K562 (cell line): ENCODE data around the gene IREB2. TPM values are rescaled to one million over a fixed set of nuclear protein-coding genes. Genes with fewer than 3 reads are reported as not detected.

Source experiments
- BRD9 ChIP-seq: fragments of 450-650 bp; IDR thresholded peaks from 2 replicates; pipeline ENCODE4 v1.6.1; 2018; ENCODE audit warnings: low read depth; ENCODE audit not compliant: partially characterized antibody
- CCAR2 ChIP-seq: fragments of 200-400 bp; formaldehyde crosslinking; IDR thresholded peaks from 2 replicates; pipeline ENCODE4 v1.6.1; 2017; ENCODE audit warnings: mild to moderate bottlenecking, low read depth, low read length
- CCNT2 ChIP-seq: IDR thresholded peaks from 2 replicates; pipeline ENCODE4 v1.6.1; 2011; ENCODE audit warnings: borderline replicate concordance, low read depth, mild to moderate bottlenecking, moderate library complexity, mixed read lengths, low read length; ENCODE audit not compliant: insufficient read length; ENCODE audit errors: extremely low read depth
- EP400 ChIP-seq: fragments of 450-650 bp; IDR thresholded peaks from 2 replicates; pipeline ENCODE4 v1.6.1; 2017; ENCODE audit warnings: antibody characterized with exemption, mild to moderate bottlenecking, moderate library complexity
- ESRRA ChIP-seq: fragments of 450-650 bp; IDR thresholded peaks from 2 replicates; pipeline ENCODE4 v1.6.1; 2014; ENCODE audit warnings: low read depth, mild to moderate bottlenecking, moderate library complexity, borderline replicate concordance
- KLF16 ChIP-seq: IDR thresholded peaks from 2 replicates; pipeline ENCODE4 v1.6.1; 2016; ENCODE audit warnings: antibody characterized with exemption
- SIX5 ChIP-seq, 2 experiments: IDR thresholded peaks; 2 replicates each; pipeline ENCODE4 v1.6.1; 2011; ENCODE audit warnings: low read length in 2 of 2, borderline replicate concordance in 1 of 2, low read depth in 1 of 2, mild to moderate bottlenecking in 1 of 2, moderate library complexity in 1 of 2; ENCODE audit not compliant: insufficient read depth in 1 of 2
- SP2 ChIP-seq: IDR thresholded peaks from 2 replicates; pipeline ENCODE4 v1.6.1; 2011; ENCODE audit warnings: mild to moderate bottlenecking, low read depth, low read length, moderate library complexity; ENCODE audit not compliant: poor library complexity, severe bottlenecking; ENCODE audit errors: extremely low read depth
- SPI1 ChIP-seq: IDR thresholded peaks from 2 replicates; pipeline ENCODE4 v1.6.1; 2011; ENCODE audit warnings: low read depth, low read length, control low read depth, borderline replicate concordance
- XRCC3 ChIP-seq: fragments of 450-650 bp; IDR thresholded peaks from 2 replicates; pipeline ENCODE4 v1.6.1; 2017; ENCODE audit warnings: mild to moderate bottlenecking, moderate library complexity
- ZNF436 ChIP-seq: fragments of 250-450, 450-650 bp; sonication (Bioruptor Pico); formaldehyde crosslinking; IDR thresholded peaks from 2 replicates; pipeline ENCODE4 v1.7.0; 2020; ENCODE audit warnings: mild to moderate bottlenecking
- polyA plus RNA-seq, 8 experiments: library from polyadenylated mRNA; depleted of rRNA in 4 of 8; stranded (reverse) in 5 of 8; unstranded in 3 of 8; fragments of >200 nt; fragmentation: Nextera tagmentation in 2 of 8; fragmentation: Illumina TruSeq in 1 of 8; extraction: Ambion mirVana in 2 of 8; extraction: Trizol in 1 of 8; gene quantifications; 2 replicates each; pipeline versions ENCODE4 v1.2.1 to v1.2.3, GENCODE V29; 2011 to 2014; ENCODE audit warnings: inconsistent platforms in 1 of 8, missing spikeins in 1 of 8
- total RNA-seq, 7 experiments: library from RNA; depleted of rRNA in 6 of 7; stranded (reverse); fragments of >200 nt in 6 of 7; fragmentation: Illumina TruSeq in 2 of 7; extraction: Trizol in 2 of 7; gene quantifications; 2 replicates each; pipeline versions ENCODE4 v1.2.1 to v1.2.3, GENCODE V29; 2011 to 2021; ENCODE audit warnings: low replicate concordance in 1 of 7
- TF ChIP-seq, protein P1 (sequence below), 3 experiments: IDR thresholded peaks in 2 of 3; conservative IDR thresholded peaks in 1 of 3; 2 replicates each; pipeline ENCODE4 v1.5.1; 2011 to 2012; ENCODE audit warnings: low read length in 3 of 3, mild to moderate bottlenecking in 3 of 3, control low read depth in 2 of 3, improper control_type of control experiment in 1 of 3, inconsistent platforms in 1 of 3, low read depth in 1 of 3, mixed read lengths in 1 of 3, moderate library complexity in 1 of 3; ENCODE audit not compliant: insufficient read depth in 2 of 3
- TF ChIP-seq, protein P2 (sequence below): sonication (generic); formaldehyde crosslinking; IDR thresholded peaks from 2 replicates; pipeline ENCODE4 v1.8.1; 2022; ENCODE audit warnings: missing genetic modification reagents
- TF ChIP-seq, protein P3 (sequence below): fragments of 250-450 bp; sonication (Bioruptor Pico); IDR thresholded peaks from 2 replicates; pipeline ENCODE4 v1.8.0; 2022; ENCODE audit warnings: moderate library complexity, mild to moderate bottlenecking, inconsistent platforms
- TF ChIP-seq, protein P4 (sequence below): fragments of 250-450 bp; sonication (Bioruptor Pico); IDR thresholded peaks from 2 replicates; pipeline ENCODE4 v1.5.1; 2021; ENCODE audit warnings: mild to moderate bottlenecking
- TF ChIP-seq, protein P5 (sequence below), 2 experiments: fragments of 450-650 bp; IDR thresholded peaks; 2 replicates each; pipeline ENCODE4 v1.6.1; 2018; ENCODE audit warnings: mild to moderate bottlenecking in 2 of 2, low read depth in 1 of 2; ENCODE audit not compliant: partially characterized antibody in 2 of 2

IREB2 gene
- total and polyA plus RNA-seq, 9 of the 15 experiments (the other 6 are each of a cell fraction or from before 2014, with no cell fraction given): 16.8 to 61.7 (median 34.0) TPM

DNA sequence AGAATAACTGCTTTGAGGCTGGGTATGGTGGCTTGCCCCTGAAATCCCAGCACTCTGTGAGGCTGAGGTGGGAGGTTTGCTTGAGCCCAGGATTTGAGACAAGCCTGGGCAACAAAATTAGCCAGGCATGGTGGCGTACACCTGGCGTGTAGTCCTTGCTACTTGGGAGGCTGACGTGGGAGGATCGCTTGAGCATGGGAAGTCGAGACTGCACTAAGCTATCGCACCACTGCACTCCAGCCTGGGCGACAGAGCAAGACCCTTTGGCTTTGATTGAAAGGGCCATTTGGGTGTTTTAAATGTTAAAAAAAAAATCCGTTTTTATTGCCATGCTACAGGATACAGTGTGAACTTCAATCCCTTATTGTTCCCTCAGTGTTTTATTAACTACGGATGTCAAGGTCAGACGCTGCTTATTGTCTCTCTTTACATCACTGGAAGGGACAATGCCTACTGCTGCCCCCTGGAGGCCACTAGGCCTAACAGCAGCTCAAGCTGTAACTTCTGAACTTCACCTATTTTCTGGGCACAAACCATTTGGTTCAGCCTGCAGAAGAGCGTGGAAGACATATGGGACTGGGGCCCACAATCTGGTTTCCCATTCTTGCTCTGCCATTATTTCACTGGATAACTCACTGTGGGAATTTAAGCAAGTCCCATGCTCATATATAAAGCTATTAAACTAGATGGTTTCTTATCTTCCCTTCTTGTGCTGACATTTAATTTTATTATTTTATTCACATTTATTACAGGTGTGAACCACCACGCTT, 15.3 kb upstream of the IREB2 start (continued):
- TF ChIP-seq, protein P1, sequence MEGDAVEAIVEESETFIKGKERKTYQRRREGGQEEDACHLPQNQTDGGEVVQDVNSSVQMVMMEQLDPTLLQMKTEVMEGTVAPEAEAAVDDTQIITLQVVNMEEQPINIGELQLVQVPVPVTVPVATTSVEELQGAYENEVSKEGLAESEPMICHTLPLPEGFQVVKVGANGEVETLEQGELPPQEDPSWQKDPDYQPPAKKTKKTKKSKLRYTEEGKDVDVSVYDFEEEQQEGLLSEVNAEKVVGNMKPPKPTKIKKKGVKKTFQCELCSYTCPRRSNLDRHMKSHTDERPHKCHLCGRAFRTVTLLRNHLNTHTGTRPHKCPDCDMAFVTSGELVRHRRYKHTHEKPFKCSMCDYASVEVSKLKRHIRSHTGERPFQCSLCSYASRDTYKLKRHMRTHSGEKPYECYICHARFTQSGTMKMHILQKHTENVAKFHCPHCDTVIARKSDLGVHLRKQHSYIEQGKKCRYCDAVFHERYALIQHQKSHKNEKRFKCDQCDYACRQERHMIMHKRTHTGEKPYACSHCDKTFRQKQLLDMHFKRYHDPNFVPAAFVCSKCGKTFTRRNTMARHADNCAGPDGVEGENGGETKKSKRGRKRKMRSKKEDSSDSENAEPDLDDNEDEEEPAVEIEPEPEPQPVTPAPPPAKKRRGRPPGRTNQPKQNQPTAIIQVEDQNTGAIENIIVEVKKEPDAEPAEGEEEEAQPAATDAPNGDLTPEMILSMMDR (IDR thresholded peaks at IDR 0.05 in 2 of 3, conservative IDR thresholded peaks at IDR 0.05 in 1 of 3; ENCODE audit: insufficient read depth in 2 of 3, low read depth in 1 of 3, low read length in 3 of 3): peak; percentile 77 to 90 (median 86)
- TF ChIP-seq SPI1: no peak
- TF ChIP-seq SP2: no peak
- TF ChIP-seq, protein P2, sequence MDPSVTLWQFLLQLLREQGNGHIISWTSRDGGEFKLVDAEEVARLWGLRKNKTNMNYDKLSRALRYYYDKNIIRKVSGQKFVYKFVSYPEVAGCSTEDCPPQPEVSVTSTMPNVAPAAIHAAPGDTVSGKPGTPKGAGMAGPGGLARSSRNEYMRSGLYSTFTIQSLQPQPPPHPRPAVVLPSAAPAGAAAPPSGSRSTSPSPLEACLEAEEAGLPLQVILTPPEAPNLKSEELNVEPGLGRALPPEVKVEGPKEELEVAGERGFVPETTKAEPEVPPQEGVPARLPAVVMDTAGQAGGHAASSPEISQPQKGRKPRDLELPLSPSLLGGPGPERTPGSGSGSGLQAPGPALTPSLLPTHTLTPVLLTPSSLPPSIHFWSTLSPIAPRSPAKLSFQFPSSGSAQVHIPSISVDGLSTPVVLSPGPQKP (CRISPR knock-in tag): no peak
- TF ChIP-seq EP400: no peak
- peak; percentile 68; the same call in 1 of the 2 replicates for TF ChIP-seq ESRRA
- TF ChIP-seq KLF16: 0 out of 2 replicates have a peak, but pooled peaks have one; percentile 48
- TF ChIP-seq BRD9: no peak
- no peak for TF ChIP-seq ZNF436 (CRISPR knock-in tag)
- no peak for TF ChIP-seq SIX5 (IDR thresholded peaks at IDR 0.05; ENCODE audit: borderline replicate concordance in 1 of 2, insufficient read depth in 1 of 2, low read depth in 1 of 2, low read length in 2 of 2)
- no peak for TF ChIP-seq CCAR2
- TF ChIP-seq, protein P3, sequence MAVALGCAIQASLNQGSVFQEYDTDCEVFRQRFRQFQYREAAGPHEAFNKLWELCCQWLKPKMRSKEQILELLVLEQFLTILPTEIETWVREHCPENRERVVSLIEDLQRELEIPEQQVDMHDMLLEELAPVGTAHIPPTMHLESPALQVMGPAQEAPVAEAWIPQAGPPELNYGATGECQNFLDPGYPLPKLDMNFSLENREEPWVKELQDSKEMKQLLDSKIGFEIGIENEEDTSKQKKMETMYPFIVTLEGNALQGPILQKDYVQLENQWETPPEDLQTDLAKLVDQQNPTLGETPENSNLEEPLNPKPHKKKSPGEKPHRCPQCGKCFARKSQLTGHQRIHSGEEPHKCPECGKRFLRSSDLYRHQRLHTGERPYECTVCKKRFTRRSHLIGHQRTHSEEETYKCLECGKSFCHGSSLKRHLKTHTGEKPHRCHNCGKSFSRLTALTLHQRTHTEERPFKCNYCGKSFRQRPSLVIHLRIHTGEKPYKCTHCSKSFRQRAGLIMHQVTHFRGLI (CRISPR knock-in tag): no peak
- TF ChIP-seq, protein P4, sequence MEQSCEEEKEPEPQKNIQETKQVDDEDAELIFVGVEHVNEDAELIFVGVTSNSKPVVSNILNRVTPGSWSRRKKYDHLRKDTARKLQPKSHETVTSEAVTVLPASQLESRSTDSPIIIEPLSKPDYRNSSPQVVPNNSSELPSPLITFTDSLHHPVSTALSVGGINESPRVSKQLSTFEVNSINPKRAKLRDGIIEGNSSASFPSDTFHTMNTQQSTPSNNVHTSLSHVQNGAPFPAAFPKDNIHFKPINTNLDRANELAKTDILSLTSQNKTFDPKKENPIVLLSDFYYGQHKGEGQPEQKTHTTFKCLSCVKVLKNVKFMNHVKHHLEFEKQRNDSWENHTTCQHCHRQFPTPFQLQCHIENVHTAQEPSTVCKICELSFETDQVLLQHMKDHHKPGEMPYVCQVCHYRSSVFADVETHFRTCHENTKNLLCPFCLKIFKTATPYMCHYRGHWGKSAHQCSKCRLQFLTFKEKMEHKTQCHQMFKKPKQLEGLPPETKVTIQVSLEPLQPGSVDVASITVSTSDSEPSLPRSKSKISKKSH: no peak
- TF ChIP-seq CCNT2: no peak
- TF ChIP-seq XRCC3: peak; percentile 13; the same call in 1 of the 2 replicates
- TF ChIP-seq, protein P5, sequence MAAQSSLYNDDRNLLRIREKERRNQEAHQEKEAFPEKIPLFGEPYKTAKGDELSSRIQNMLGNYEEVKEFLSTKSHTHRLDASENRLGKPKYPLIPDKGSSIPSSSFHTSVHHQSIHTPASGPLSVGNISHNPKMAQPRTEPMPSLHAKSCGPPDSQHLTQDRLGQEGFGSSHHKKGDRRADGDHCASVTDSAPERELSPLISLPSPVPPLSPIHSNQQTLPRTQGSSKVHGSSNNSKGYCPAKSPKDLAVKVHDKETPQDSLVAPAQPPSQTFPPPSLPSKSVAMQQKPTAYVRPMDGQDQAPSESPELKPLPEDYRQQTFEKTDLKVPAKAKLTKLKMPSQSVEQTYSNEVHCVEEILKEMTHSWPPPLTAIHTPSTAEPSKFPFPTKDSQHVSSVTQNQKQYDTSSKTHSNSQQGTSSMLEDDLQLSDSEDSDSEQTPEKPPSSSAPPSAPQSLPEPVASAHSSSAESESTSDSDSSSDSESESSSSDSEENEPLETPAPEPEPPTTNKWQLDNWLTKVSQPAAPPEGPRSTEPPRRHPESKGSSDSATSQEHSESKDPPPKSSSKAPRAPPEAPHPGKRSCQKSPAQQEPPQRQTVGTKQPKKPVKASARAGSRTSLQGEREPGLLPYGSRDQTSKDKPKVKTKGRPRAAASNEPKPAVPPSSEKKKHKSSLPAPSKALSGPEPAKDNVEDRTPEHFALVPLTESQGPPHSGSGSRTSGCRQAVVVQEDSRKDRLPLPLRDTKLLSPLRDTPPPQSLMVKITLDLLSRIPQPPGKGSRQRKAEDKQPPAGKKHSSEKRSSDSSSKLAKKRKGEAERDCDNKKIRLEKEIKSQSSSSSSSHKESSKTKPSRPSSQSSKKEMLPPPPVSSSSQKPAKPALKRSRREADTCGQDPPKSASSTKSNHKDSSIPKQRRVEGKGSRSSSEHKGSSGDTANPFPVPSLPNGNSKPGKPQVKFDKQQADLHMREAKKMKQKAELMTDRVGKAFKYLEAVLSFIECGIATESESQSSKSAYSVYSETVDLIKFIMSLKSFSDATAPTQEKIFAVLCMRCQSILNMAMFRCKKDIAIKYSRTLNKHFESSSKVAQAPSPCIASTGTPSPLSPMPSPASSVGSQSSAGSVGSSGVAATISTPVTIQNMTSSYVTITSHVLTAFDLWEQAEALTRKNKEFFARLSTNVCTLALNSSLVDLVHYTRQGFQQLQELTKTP (IDR thresholded peaks at IDR 0.05; ENCODE audit: low read depth in 1 of 2, partially characterized antibody in 2 of 2): no peak
